Measurements from ENCODE around the gene ALG12. TPM values are rescaled to one million over a fixed set of nuclear protein-coding genes. Genes with fewer than 3 reads are reported as not detected.
A peak's percentile ranks its signal among the peaks of the same experiment; 100 is the strongest.

The ALG12 gene
- total and polyA plus RNA-seq, 2 of the 13 experiments (the other 11 are each of a cell fraction or from before 2014, with no cell fraction given): 7.8 to 15.8 TPM

GRCh38 chr22:49917974-49918910, at the start of gene ALG12, which contains the start of gene CRELD2 (continued):
- TF ChIP-seq KIAA2018 (CRISPR knock-in tag; IDR thresholded peaks at IDR 0.05; ENCODE audit: borderline replicate concordance) (no peak), FOXJ3 (CRISPR knock-in tag; IDR thresholded peaks at IDR 0.05; ENCODE audit: borderline replicate concordance) (no peak), ZNF678 (CRISPR knock-in tag; IDR thresholded peaks at IDR 0.05) (no peak), NFKB2 (CRISPR knock-in tag; IDR thresholded peaks at IDR 0.05; ENCODE audit: borderline replicate concordance) (no peak; the same call in 1 of the 2 replicates), FOXK1 (CRISPR knock-in tag; IDR thresholded peaks at IDR 0.05; ENCODE audit: borderline replicate concordance, low read depth) (0 out of 2 replicates have a peak, but pooled peaks have one; percentile 32), DNMT3B (CRISPR knock-in tag; conservative IDR thresholded peaks at IDR 0.05) (no peak), ZNF329 (CRISPR knock-in tag; IDR thresholded peaks at IDR 0.05; ENCODE audit: low read depth) (no peak), SRSF4 (IDR thresholded peaks at IDR 0.05; ENCODE audit: low read depth, low read length, poor library complexity, severe bottlenecking) (no peak), GMEB1 (CRISPR knock-in tag; IDR thresholded peaks at IDR 0.05; ENCODE audit: borderline replicate concordance) (peak; percentile 81), BCLAF1 (IDR thresholded peaks at IDR 0.05) (no peak), WIZ (CRISPR knock-in tag; IDR thresholded peaks at IDR 0.05) (no peak), BCL6 (CRISPR knock-in tag; IDR thresholded peaks at IDR 0.05) (no peak), KLF12 (CRISPR knock-in tag; IDR thresholded peaks at IDR 0.05; ENCODE audit: borderline replicate concordance) (no peak), MAFF (IDR thresholded peaks at IDR 0.05; ENCODE audit: low read depth, low read length) (no peak), NFE2L1 (CRISPR knock-in tag; IDR thresholded peaks at IDR 0.05; ENCODE audit: borderline replicate concordance) (no peak), SALL1 (CRISPR knock-in tag; IDR thresholded peaks at IDR 0.05) (peak; percentile 69)
